ENCODE measurements around the gene OLFML1.

DNA sequence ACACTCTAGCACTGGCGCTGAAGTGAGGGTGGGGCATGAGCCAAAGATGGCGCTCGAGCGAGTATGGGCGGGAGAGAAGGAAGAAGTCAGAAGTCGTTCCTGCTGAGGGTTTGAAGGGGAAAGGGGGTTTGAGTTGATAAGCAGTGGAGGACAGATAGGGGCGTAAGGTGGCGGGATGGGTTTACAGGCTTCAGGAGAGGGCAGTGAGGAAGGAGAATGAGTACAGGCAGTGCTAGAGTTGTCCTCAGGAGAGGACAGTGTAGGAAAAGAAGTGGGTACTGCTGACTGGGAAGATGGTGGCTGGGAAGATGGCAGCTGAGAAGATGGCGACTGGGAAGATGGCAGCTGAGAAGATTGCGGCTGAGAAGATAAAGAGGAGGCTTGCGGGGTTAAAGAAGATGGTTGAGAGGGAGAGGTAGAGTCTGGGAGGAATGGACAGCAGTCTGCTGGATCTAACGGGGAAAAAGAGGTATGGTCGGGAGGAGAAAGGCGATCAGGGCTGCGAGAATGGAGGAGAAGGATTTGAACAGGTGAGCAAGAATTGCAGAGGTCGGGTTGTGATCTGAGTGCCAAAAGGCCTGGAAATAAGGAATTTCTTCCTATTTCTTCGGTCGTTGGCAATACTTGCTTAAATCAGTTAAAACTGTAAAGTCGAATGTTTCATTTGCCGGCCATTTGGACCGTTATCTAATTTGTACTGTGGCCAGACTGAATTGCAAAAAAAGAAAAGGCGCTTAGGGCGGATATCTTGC, 33.7 kb downstream of the OLFML1 start:
- TF ChIP-seq POLR2A (IDR thresholded peaks at IDR 0.05) (no peak), CTCF (IDR thresholded peaks at IDR 0.05) (no peak)

All from breast epithelium (tissue), 3 donors.